Activated naive CD8-positive, alpha-beta T cell treated with anti-CD3 and anti-CD28 coated beads, Interleukin-2, amount 10 ng/mL, durations not matched to agents 7 days and 5 days (primary cell): Measurements from ENCODE around the gene MIPEP. TPM values are rescaled to one million over a fixed set of nuclear protein-coding genes. Genes with fewer than 3 reads are reported as not detected.

Source experiments
- ATAC-seq: fragments of 150-1000 bp; cut with Tn5 transposase; one replicate; pipeline ENCODE4 v1.10.0; 2021; ENCODE audit warnings: low read depth, moderate library complexity
- POLR2A ChIA-PET: fragments of 350-600 bp; sonication (Branson Sonifier 250); formaldehyde crosslinking; loops from one replicate; lab custom pipeline; 2021; ENCODE audit warnings: antibody characterized with exemption; lab: Charles Lee
- DNase-seq: peaks from one replicate; pipeline ENCODE4 v3.0.0; 2021
- H3K27ac Mint-ChIP-seq: one replicate; pipeline ENCODE4 v1.8.0; 2022; ENCODE audit warnings: mild to moderate bottlenecking, mixed read lengths
- H3K27me3 Mint-ChIP-seq: one replicate; pipeline ENCODE4 v1.8.0; 2022; ENCODE audit warnings: mild to moderate bottlenecking, moderate library complexity, mixed read lengths
- H3K36me3 Mint-ChIP-seq: one replicate; pipeline ENCODE4 v1.8.0; 2021; ENCODE audit warnings: mild to moderate bottlenecking, mixed read lengths
- H3K4me1 Mint-ChIP-seq: one replicate; pipeline ENCODE4 v1.8.0; 2021; ENCODE audit warnings: mixed read lengths
- H3K4me3 Mint-ChIP-seq: one replicate; pipeline ENCODE4 v1.8.0; 2022; ENCODE audit warnings: mild to moderate bottlenecking, moderate library complexity, mixed read lengths
- H3K9me3 Mint-ChIP-seq: one replicate; pipeline ENCODE4 v1.8.0; 2021; ENCODE audit warnings: mixed read lengths
- total RNA-seq, 2 experiments: library from RNA; stranded (reverse); gene quantifications; one replicate each; pipeline ENCODE4 v1.2.3, GENCODE V29; 2021

MIPEP gene
- total RNA-seq, 2 experiments from 2014 or later: 7.1 to 9.4 TPM

DNA sequence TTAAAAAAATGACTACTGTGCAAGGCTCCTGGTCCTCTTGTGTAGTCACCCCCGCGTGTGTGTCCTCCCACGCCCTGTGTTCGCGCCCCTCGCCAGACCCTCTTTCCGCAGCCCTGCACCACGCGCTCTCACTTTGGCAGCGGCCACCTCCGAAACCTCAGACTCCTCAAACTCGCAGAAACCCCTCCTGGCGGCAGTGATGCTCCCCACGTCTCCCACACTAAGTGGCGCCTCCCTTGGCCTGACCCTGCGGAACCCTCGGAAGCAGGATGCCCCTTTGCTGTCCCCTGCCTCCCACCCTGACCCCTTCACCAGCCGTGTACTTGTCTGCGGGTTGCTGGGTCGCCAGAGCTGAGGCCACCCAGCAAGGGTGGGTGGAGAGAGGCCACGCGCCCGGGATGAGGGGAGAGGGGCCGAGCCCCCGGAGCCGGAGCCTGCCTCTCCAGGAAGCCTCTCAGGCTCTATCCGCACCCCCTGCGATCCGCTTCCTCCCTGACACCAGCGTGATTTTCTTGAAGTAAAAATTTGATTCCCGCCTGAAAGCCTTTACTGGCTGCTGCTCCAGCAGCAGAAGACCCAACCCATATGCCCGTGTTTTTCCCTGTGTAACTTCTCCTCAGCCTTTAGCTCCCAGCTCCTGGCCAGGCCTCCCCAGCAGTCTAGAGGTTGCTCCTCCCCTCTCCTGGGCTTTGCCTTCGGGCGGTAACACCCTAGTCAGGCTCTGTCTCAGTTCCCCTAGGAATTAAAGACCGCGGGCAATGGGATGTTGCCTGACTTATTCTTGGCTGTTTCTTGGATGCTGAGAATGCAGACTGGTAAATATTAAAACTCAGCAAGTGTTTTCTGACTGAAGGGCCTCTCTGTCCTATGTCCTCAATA lies 55.2 kb downstream of the MIPEP start:
- no peak for ATAC-seq
- Mint-ChIP-seq H3K27me3 (no peaks in the 10 kb centered on the region), H3K4me1 (no peaks in the 10 kb centered on the region), H3K36me3 (peaks cover 2% of the 10 kb centered on the region), H3K4me3 (no peak overlapping the region), H3K27ac (no peak overlapping the region), H3K9me3 (no peaks in the 10 kb centered on the region)
- POLR2A ChIA-PET: no interaction called here
- DNase-seq: no peak

DNA sequence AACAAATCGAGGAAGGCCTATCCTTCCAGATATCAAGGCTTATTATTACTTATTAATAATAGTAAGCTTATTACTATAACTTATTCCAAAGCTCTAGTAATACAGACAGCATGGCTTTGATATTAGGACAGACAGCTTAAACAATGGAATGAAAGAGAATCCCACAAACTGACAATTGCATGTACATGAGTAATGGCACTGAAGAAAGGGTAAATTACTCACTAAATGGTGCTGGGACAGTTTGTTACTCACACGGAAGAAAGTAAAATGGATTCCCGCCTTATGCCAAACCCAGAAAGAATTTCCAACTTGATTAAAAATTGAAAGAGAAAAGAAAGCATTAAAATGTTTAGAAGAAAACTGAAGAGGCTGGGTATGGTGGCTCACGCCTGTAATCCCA lies 60.3 kb downstream of the MIPEP start:
- peaks cover 9% of the 10 kb centered on the region for H3K36me3 Mint-ChIP-seq
- no peaks in the 10 kb centered on the region for H3K27me3 Mint-ChIP-seq
- POLR2A ChIA-PET: no interaction called here
- no peak for DNase-seq
- H3K27ac Mint-ChIP-seq: no peak overlapping the region
- no peak overlapping the region for H3K4me3 Mint-ChIP-seq
- H3K9me3 Mint-ChIP-seq: peaks cover 3% of the 10 kb centered on the region
- no peaks in the 10 kb centered on the region for H3K4me1 Mint-ChIP-seq
- no peak for ATAC-seq

DNA sequence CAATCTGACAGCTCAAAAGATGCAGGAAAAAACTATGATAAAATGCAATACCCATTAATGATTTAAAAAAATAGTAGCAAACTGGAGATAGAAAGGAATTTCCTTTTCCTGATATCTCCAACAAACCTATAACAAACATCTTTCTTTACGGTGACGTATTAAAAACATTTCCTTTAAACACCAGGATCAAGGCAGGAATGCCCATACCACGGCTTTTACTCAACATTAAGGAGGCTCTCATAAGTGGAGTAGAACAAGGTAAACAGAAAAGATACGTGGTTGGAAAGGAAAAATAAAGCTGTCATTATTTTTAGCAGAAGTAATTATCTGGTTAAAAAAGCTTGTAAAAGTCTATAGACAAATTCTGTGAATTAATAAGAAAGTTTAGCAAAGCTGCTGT lies 61.1 kb downstream of the MIPEP start:
- Mint-ChIP-seq H3K27ac (no peak overlapping the region), H3K36me3 (peaks cover 9% of the 10 kb centered on the region), H3K9me3 (peaks cover 3% of the 10 kb centered on the region), H3K27me3 (no peaks in the 10 kb centered on the region), H3K4me1 (no peaks in the 10 kb centered on the region), H3K4me3 (no peak overlapping the region)
- no peak for ATAC-seq
- POLR2A ChIA-PET: no interaction called here
- DNase-seq: no peak

DNA sequence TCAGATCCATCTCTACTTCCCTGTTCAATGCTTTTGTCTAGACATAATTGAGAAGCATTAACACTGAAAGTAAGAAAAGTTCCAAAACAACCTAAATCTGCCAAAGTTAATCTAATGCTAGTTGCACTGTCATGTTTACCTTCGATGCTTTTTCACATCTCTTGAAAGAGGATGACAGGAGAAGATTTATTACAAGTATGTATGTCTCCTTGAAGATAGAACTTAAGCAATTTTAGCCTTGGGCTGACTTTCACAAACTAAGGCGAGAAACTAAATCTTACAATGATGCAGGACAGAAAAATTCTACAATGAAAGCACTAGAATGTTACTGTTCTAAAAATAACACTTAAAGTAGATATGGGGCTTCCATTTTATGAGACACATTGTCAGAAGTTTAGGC lies 64.0 kb downstream of the MIPEP start:
- POLR2A ChIA-PET: no interaction called here
- Mint-ChIP-seq H3K27ac (no peak overlapping the region), H3K27me3 (no peaks in the 10 kb centered on the region), H3K36me3 (peaks cover 9% of the 10 kb centered on the region), H3K9me3 (peaks cover 3% of the 10 kb centered on the region), H3K4me1 (no peaks in the 10 kb centered on the region), H3K4me3 (no peak overlapping the region)
- DNase-seq (no peak), ATAC-seq (no peak)

DNA sequence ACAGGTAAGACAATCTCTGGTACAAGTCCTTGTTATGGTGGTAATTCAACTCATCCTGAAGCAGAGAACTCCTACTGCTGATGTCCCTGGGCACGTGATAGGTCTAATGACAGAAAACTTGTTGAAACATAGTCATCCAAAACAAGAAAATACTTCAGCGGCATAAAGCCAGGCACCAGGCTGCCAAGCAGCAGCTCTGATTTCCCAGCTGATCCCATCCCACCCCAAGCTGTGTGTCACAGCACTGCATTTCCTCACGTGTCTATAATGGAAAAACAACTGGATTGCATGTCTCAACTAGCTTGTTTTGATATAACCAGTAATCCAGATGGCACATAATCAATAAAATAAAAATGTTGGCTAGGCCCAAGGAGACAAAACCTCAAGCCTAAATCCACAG lies 64.8 kb downstream of the MIPEP start:
- no peak for ATAC-seq
- Mint-ChIP-seq H3K27ac (no peak overlapping the region), H3K4me1 (no peaks in the 10 kb centered on the region), H3K27me3 (no peaks in the 10 kb centered on the region), H3K36me3 (peaks cover 11% of the 10 kb centered on the region), H3K9me3 (peaks cover 3% of the 10 kb centered on the region), H3K4me3 (no peak overlapping the region)
- POLR2A ChIA-PET: no interaction called here
- DNase-seq: no peak

DNA sequence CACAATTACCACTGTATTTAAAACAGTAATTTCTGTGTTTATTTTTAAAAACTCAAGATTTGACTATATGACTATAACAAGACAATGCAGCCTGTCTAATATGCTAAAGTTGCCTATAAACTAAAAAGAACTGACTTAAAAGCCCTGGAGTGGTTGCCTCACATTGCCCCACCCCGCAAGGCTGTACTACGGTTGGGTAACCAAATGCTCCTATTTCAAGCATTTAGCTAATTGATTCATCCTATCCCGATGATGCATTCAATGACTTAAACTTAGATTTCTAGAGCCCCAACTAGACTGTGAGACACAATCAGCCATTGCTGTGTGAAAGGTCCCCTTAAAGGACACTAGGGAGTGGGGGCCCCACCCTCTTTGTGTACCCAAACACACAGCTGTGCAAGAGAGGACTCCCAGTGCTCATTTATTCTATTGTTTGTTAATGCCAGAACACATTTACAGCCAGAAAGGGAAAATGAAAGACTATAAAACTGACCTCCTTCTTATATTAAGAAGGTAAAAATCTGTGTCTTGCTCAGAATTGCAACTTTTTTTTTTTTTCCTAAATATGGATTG lies 66.9 kb downstream of the MIPEP start:
- DNase-seq: no peak
- H3K36me3 Mint-ChIP-seq: peaks cover 11% of the 10 kb centered on the region
- POLR2A ChIA-PET: interaction anchor here (0.7 kb wide), 1 partner anchor 60 kb away, joined by 4 read pairs; no protein-coding TSS in a partner anchor
- ATAC-seq: no peak
- peaks cover 3% of the 10 kb centered on the region for H3K9me3 Mint-ChIP-seq
- H3K27me3 Mint-ChIP-seq: no peaks in the 10 kb centered on the region
- H3K4me3 Mint-ChIP-seq: no peak overlapping the region
- H3K27ac Mint-ChIP-seq: no peak overlapping the region
- H3K4me1 Mint-ChIP-seq: no peaks in the 10 kb centered on the region

DNA sequence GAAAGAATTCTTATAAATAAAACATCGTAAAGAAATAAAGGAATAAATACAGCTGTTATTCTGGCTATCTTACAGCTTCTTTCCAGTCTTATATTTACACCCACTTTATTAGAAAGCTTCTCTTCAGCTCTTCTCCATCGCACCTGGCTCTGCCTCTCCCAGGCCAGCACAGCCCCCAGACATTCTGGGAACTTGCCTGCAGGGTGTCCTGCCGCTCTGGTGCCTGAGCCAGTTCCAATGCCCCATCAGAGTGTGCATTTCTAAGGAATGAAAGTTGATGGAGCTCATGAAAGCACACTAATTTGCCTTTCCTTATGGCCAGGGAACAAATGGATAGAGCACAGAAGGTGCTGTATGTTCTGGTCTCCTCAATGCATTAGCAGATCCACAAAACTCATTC lies 68.7 kb downstream of the MIPEP start:
- Mint-ChIP-seq H3K4me1 (no peaks in the 10 kb centered on the region), H3K27me3 (no peaks in the 10 kb centered on the region), H3K4me3 (no peak overlapping the region), H3K27ac (no peak overlapping the region), H3K9me3 (peaks cover 3% of the 10 kb centered on the region), H3K36me3 (peaks cover 11% of the 10 kb centered on the region)
- ATAC-seq: no peak
- POLR2A ChIA-PET: no interaction called here
- DNase-seq: no peak

DNA sequence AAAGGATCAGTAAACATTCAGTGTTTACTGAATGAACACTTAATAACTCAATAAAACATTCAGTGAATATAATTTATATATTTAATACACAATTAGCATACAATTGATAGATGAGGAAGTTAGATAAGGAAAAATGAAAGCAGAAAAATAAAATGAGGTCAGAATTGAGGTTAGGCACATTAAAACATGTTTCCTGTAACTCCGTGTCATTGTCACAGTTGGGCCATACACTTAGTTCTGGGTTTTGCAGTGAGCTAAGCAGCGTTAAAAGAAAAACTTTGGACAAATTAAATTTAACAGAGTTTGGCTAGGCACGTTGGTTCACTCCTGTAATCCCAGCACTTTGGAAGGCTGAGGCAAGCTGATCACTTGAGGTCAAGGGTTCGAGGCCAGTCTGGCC lies 71.4 kb downstream of the MIPEP start:
- no peaks in the 10 kb centered on the region for H3K27me3 Mint-ChIP-seq
- ATAC-seq (no peak), DNase-seq (no peak)
- no peaks in the 10 kb centered on the region for H3K4me1 Mint-ChIP-seq
- H3K36me3 Mint-ChIP-seq: peaks cover 2% of the 10 kb centered on the region
- no peaks in the 10 kb centered on the region for H3K9me3 Mint-ChIP-seq
- H3K27ac Mint-ChIP-seq: no peak overlapping the region
- POLR2A ChIA-PET: no interaction called here
- no peak overlapping the region for H3K4me3 Mint-ChIP-seq

DNA sequence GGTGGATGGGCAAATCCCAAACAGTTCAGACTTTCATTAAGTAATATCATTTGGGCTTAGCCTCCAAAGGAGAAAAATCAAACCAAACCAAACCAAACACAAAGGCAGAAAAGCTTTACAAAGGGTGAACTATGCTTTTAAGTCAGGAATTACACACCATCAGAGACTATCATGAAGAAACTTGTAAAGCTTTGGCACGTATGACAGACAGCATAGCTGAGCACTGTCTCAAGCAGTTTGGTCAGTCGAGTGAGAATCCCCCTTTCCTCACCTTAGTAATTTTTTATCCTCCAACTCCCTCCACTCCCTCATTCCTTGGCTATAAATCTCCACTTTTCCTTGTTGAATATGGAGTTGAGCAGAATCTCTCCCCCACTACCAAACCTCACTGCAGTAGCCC lies 72.1 kb downstream of the MIPEP start:
- POLR2A ChIA-PET: no interaction called here
- H3K4me3 Mint-ChIP-seq: no peak overlapping the region
- no peaks in the 10 kb centered on the region for H3K4me1 Mint-ChIP-seq
- peaks cover 2% of the 10 kb centered on the region for H3K36me3 Mint-ChIP-seq
- no peaks in the 10 kb centered on the region for H3K27me3 Mint-ChIP-seq
- no peak for ATAC-seq
- no peak overlapping the region for H3K27ac Mint-ChIP-seq
- DNase-seq: no peak
- no peaks in the 10 kb centered on the region for H3K9me3 Mint-ChIP-seq

DNA sequence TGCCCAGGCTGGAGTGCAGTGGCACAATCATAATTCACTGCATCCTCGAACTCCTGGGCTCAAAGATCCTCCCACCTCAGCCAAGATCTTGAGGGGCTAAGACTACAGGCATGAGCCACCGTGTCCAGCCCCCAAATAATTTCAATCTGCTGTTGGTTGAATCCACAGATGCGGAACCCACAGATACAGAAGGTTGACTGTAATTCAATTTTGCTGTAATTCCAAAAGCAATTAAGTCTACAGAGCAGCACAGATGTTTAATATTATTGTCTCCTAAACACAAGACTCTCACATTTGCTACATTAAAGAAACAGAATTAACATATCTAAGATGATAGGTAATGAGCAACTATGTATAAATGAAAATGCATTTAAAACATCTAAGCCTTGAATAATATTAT lies 75.6 kb downstream of the MIPEP start:
- Mint-ChIP-seq H3K27me3 (no peaks in the 10 kb centered on the region), H3K27ac (no peak overlapping the region), H3K4me3 (no peak overlapping the region), H3K9me3 (no peaks in the 10 kb centered on the region), H3K4me1 (no peaks in the 10 kb centered on the region), H3K36me3 (no peaks in the 10 kb centered on the region)
- DNase-seq (no peak), ATAC-seq (no peak)
- POLR2A ChIA-PET: no interaction called here

DNA sequence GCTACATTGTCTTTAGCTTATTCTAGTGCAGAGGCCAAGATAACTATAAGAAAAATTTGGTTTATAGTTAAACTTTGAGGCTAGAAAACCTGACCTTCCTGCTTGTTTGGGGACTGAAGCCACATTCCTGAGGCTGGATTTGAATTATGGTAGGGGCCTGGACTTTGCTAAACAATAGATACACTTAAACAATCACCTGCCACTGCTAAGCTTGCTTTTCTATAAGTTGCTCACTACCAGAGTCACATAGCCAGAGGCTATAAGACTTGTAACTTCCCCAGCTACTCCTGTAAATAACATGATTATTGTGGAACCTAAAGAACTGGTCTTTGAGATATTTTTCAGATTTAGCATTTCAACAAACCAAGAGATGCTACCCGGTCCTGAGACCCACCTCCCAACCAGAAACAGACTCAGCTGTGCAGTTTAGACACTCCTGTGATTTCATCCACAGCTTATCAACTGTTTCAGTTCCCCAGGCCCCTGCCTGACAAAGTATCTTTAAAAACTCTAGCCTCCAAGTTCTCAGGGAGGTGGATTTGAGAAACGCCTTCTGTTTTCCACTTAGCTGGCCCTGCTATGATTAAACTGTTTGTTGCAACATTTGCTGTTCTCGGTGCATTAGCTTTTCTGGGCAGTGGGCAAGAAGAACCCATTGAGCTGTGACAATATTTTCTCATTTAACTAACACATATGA lies 77.7 kb downstream of the MIPEP start:
- POLR2A ChIA-PET: no interaction called here
- Mint-ChIP-seq H3K9me3 (no peaks in the 10 kb centered on the region), H3K27ac (no peak overlapping the region)

DNA sequence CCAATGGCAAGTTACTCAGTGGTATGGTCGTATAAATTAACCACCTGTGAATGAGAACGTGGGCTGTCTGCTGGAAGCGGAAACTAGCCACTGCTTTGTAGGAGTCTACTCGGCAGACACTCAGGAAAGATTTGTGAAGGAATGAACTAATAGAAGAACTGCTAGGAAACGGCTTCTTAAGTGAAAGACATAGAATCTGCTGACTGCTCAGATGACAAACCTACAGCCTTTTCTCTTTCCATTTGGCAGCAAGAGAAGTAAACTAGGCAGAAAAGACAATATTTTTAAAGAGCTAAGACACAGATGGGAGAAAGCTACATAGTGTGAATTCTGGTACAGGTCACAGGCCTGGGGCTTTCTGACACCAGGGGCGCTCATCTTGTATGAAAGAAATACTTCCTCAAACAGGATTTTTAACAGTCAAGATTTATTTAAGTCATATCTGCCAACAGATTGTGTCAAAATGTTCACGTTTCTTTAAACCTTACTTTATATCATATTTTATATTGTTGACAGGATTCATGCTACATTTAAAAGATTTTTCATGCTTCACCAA lies 78.4 kb downstream of the MIPEP start:
- ATAC-seq (no peak), DNase-seq (no peak)
- Mint-ChIP-seq H3K4me1 (no peaks in the 10 kb centered on the region), H3K27ac (no peak overlapping the region), H3K36me3 (no peaks in the 10 kb centered on the region), H3K4me3 (no peak overlapping the region), H3K27me3 (no peaks in the 10 kb centered on the region), H3K9me3 (no peaks in the 10 kb centered on the region)
- POLR2A ChIA-PET: no interaction called here

More for the DNA sequence above, 77.7 kb downstream of the MIPEP start:
- Mint-ChIP-seq H3K27me3 (no peaks in the 10 kb centered on the region), H3K4me3 (no peak overlapping the region), H3K4me1 (no peaks in the 10 kb centered on the region), H3K36me3 (no peaks in the 10 kb centered on the region)
- no peak for DNase-seq
- no peak for ATAC-seq

DNA sequence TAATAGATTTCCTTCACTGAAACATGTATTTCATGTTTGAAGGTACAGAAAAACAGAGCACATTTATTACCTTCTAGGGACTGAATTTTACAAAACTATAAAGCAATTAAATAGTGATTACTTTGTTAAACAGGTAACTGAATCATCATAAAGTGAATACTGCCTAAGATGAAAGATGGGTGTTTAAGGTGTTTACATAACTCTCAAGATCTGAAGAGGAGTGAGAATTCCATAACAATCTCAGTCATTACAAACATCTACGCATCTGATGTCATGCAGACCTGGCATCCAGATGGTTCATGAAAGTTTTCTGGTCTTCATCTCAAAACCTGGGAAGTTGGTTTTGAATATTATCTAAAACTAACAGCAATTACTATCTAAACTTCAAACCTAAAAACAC lies 80.4 kb downstream of the MIPEP start:
- DNase-seq (no peak), ATAC-seq (no peak)
- peaks cover 10% of the 10 kb centered on the region for H3K36me3 Mint-ChIP-seq
- no peaks in the 10 kb centered on the region for H3K4me1 Mint-ChIP-seq
- H3K4me3 Mint-ChIP-seq: no peak overlapping the region
- H3K9me3 Mint-ChIP-seq: no peaks in the 10 kb centered on the region
- POLR2A ChIA-PET: no interaction called here
- no peaks in the 10 kb centered on the region for H3K27me3 Mint-ChIP-seq
- no peak overlapping the region for H3K27ac Mint-ChIP-seq
